Astrocyte (in vitro differentiated cells and primary cell): Measurements from ENCODE around the gene GRIN2A. TPM values are rescaled to one million over a fixed set of nuclear protein-coding genes. Genes with fewer than 3 reads are reported as not detected.

Experiments used
- DNase-seq: peaks from one replicate; pipeline ENCODE4 v3.0.0-alpha.2; 2010; ENCODE audit warnings: low read depth
- FAIRE-seq: peaks from 2 replicates; lab custom pipeline; 2011; peaks lifted over from hg19 to GRCh38; lab: Jason Lieb, UNC
- H2AFZ ChIP-seq: 2 replicates; pipeline ENCODE4 v1.6.0; 2012; ENCODE audit warnings: low read depth, low read length, inconsistent platforms
- H3K27ac ChIP-seq: 2 replicates; pipeline ENCODE4 v1.5.1; 2011; ENCODE audit warnings: low read depth, low read length, inconsistent platforms
- H3K27me3 ChIP-seq: 2 replicates; pipeline ENCODE4 v1.6.0; 2011; ENCODE audit warnings: low read length, inconsistent platforms; ENCODE audit not compliant: insufficient read depth
- H3K36me3 ChIP-seq: 2 replicates; pipeline ENCODE4 v1.5.1; 2011; ENCODE audit warnings: low read length, inconsistent platforms; ENCODE audit not compliant: insufficient read depth
- H3K4me1 ChIP-seq: 2 replicates; pipeline ENCODE4 v1.5.1; 2011; ENCODE audit warnings: low read length, inconsistent platforms; ENCODE audit not compliant: insufficient read depth
- H3K4me2 ChIP-seq: 2 replicates; pipeline ENCODE4 v1.6.0; 2012; ENCODE audit warnings: low read length, inconsistent platforms
- H3K4me3 ChIP-seq: 2 replicates; pipeline ENCODE4 v1.5.1; 2011; ENCODE audit warnings: low read depth, mild to moderate bottlenecking, low read length, inconsistent platforms; ENCODE audit not compliant: insufficient read depth
- H3K79me2 ChIP-seq: 2 replicates; pipeline ENCODE4 v1.6.0; 2012; ENCODE audit warnings: mild to moderate bottlenecking, low read length, inconsistent platforms; ENCODE audit not compliant: insufficient read depth
- H3K9ac ChIP-seq: 2 replicates; pipeline ENCODE4 v1.6.0; 2012; ENCODE audit warnings: mild to moderate bottlenecking, low read length, inconsistent platforms
- H3K9me3 ChIP-seq: 2 replicates; pipeline ENCODE4 v1.5.1; 2012; ENCODE audit warnings: low read depth, mild to moderate bottlenecking, low read length, inconsistent platforms; ENCODE audit not compliant: insufficient read depth
- H4K20me1 ChIP-seq: 2 replicates; pipeline ENCODE4 v1.6.0; 2012; ENCODE audit warnings: low read length, inconsistent platforms; ENCODE audit not compliant: insufficient read depth
- H3K27ac Mint-ChIP-seq: one replicate; pipeline ENCODE4 v1.8.0; 2021; ENCODE audit warnings: mild to moderate bottlenecking, mixed read lengths; ENCODE audit not compliant: unreplicated experiment
- H3K27me3 Mint-ChIP-seq: one replicate; pipeline ENCODE4 v1.8.0; 2021; ENCODE audit warnings: low read depth, mixed read lengths; ENCODE audit not compliant: unreplicated experiment
- H3K36me3 Mint-ChIP-seq: one replicate; pipeline ENCODE4 v1.8.0; 2021; ENCODE audit warnings: low read depth, mixed read lengths; ENCODE audit not compliant: unreplicated experiment
- H3K4me1 Mint-ChIP-seq: one replicate; pipeline ENCODE4 v1.8.0; 2021; ENCODE audit warnings: low read depth, mixed read lengths; ENCODE audit not compliant: unreplicated experiment
- H3K4me3 Mint-ChIP-seq: one replicate; pipeline ENCODE4 v1.8.0; 2021; ENCODE audit warnings: mild to moderate bottlenecking, moderate library complexity, mixed read lengths; ENCODE audit not compliant: unreplicated experiment
- H3K9me3 Mint-ChIP-seq: one replicate; pipeline ENCODE4 v1.8.0; 2021; ENCODE audit warnings: mild to moderate bottlenecking, mixed read lengths; ENCODE audit not compliant: unreplicated experiment
- CTCF ChIP-seq: IDR thresholded peaks from 2 replicates; pipeline ENCODE4 v1.5.1; 2011; ENCODE audit warnings: low read depth, mild to moderate bottlenecking, inconsistent platforms, low read length, moderate library complexity; ENCODE audit not compliant: insufficient read depth
- EZH2 ChIP-seq: IDR thresholded peaks from 2 replicates; pipeline ENCODE4 v1.6.1; 2012; ENCODE audit warnings: mild to moderate bottlenecking, low read length, inconsistent platforms; ENCODE audit not compliant: insufficient read depth
- total RNA-seq: library from RNA; stranded (reverse); gene quantifications from 2 replicates; pipeline ENCODE4 v1.2.1, GENCODE V29; 2021

GRIN2A gene
- total RNA-seq, 1 donor from 2014 or later: 0.68 TPM

GRCh38 chr16:10033556-10033955 is 148.7 kb downstream of the GRIN2A start:
- H3K4me2 ChIP-seq: no peak overlapping the region
- DNase-seq: no peak
- H3K4me3 Mint-ChIP-seq: no peak overlapping the region
- no peak overlapping the region for H3K9ac ChIP-seq
- H4K20me1 ChIP-seq: no peaks in the 10 kb centered on the region
- no peak overlapping the region for H3K27ac ChIP-seq
- no peaks in the 10 kb centered on the region for H3K36me3 ChIP-seq
- no peak overlapping the region for H3K27ac Mint-ChIP-seq
- H3K4me1 Mint-ChIP-seq: no peaks in the 10 kb centered on the region
- H3K4me3 ChIP-seq: no peak overlapping the region
- H3K27me3 ChIP-seq: peaks cover 3% of the 10 kb centered on the region
- H2AFZ ChIP-seq: no peak overlapping the region
- H3K27me3 Mint-ChIP-seq: peaks cover 28% of the 10 kb centered on the region
- H3K4me1 ChIP-seq: no peaks in the 10 kb centered on the region
- peaks cover 7% of the 10 kb centered on the region for H3K9me3 Mint-ChIP-seq
- H3K79me2 ChIP-seq: no peaks in the 10 kb centered on the region
- no peak for FAIRE-seq
- H3K9me3 ChIP-seq: no peaks in the 10 kb centered on the region
- no peaks in the 10 kb centered on the region for H3K36me3 Mint-ChIP-seq
- TF ChIP-seq CTCF: no peak
- no peak for TF ChIP-seq EZH2

- H3K9me3 ChIP-seq: no peaks in the 10 kb centered on the region
- H2AFZ ChIP-seq: no peak overlapping the region
- H3K27ac ChIP-seq: no peak overlapping the region
- H3K4me2 ChIP-seq: no peak overlapping the region
- Mint-ChIP-seq H3K27me3 (peaks cover 32% of the 10 kb centered on the region), H3K36me3 (no peaks in the 10 kb centered on the region), H3K4me3 (no peak overlapping the region), H3K4me1 (peaks cover 3% of the 10 kb centered on the region), H3K9me3 (no peaks in the 10 kb centered on the region), H3K27ac (no peak overlapping the region)
- no peaks in the 10 kb centered on the region for H3K4me1 ChIP-seq
- FAIRE-seq (no peak), DNase-seq (no peak)
- no peaks in the 10 kb centered on the region for H3K27me3 ChIP-seq
- no peak overlapping the region for H3K4me3 ChIP-seq
- no peaks in the 10 kb centered on the region for H3K36me3 ChIP-seq
- H3K9ac ChIP-seq: no peak overlapping the region
- H4K20me1 ChIP-seq: no peaks in the 10 kb centered on the region
- no peak for TF ChIP-seq CTCF
- TF ChIP-seq EZH2: no peak
- H3K79me2 ChIP-seq: no peaks in the 10 kb centered on the region
These were observed 150.3 kb downstream of the GRIN2A start for GRCh38 chr16:10031955-10032354.

GRCh38 chr16:10031473-10031872 is 150.8 kb downstream of the GRIN2A start:
- Histone ChIP-seq H2AFZ (no peak overlapping the region), H3K4me3 (no peak overlapping the region), H3K9me3 (no peaks in the 10 kb centered on the region), H4K20me1 (no peaks in the 10 kb centered on the region), H3K4me1 (no peaks in the 10 kb centered on the region), H3K4me2 (no peak overlapping the region), H3K27ac (no peak overlapping the region), H3K27me3 (no peaks in the 10 kb centered on the region), H3K79me2 (no peaks in the 10 kb centered on the region), H3K9ac (no peak overlapping the region), H3K36me3 (no peaks in the 10 kb centered on the region)
- H3K27me3 Mint-ChIP-seq: peaks cover 35% of the 10 kb centered on the region
- no peak overlapping the region for H3K27ac Mint-ChIP-seq
- peaks cover 3% of the 10 kb centered on the region for H3K4me1 Mint-ChIP-seq
- no peak for DNase-seq
- no peak for FAIRE-seq
- H3K36me3 Mint-ChIP-seq: no peaks in the 10 kb centered on the region
- H3K4me3 Mint-ChIP-seq: no peak overlapping the region
- TF ChIP-seq EZH2 (no peak), CTCF (peak; percentile 36)
- H3K9me3 Mint-ChIP-seq: no peaks in the 10 kb centered on the region
